GM19099 (cell line): ENCODE measurements around the gene TAF4.

Experiments
- POLR2A ChIP-seq: IDR thresholded peaks from 3 replicates; pipeline ENCODE4 v1.6.1; 2011; ENCODE audit warnings: low read depth; ENCODE audit not compliant: insufficient read length; ENCODE audit errors: extremely low read depth

The TAF4 gene

GRCh38 chr20:61965606-61966491 lies 99.8 kb downstream of the TAF4 start:
- no peak for TF ChIP-seq POLR2A

GRCh38 chr20:61964675-61965605 lies 100.7 kb downstream of the TAF4 start:
- TF ChIP-seq POLR2A: no peak

- TF ChIP-seq POLR2A: no peak
These were observed 101.6 kb downstream of the TAF4 start for GRCh38 chr20:61963885-61964674.

GRCh38 chr20:61963149-61963548 lies 102.5 kb downstream of the TAF4 start:
- TF ChIP-seq POLR2A: no peak

GRCh38 chr20:61960836-61961235 lies 104.8 kb downstream of the TAF4 start:
- no peak for TF ChIP-seq POLR2A

GRCh38 chr20:61958773-61959700 lies 106.6 kb downstream of the TAF4 start:
- no peak for TF ChIP-seq POLR2A

GRCh38 chr20:61957961-61958715 lies 107.5 kb downstream of the TAF4 start:
- no peak for TF ChIP-seq POLR2A

GRCh38 chr20:61956396-61957342 lies 109.0 kb downstream of the TAF4 start:
- no peak for TF ChIP-seq POLR2A

GRCh38 chr20:61955668-61956395 lies 109.8 kb downstream of the TAF4 start:
- TF ChIP-seq POLR2A: no peak

- TF ChIP-seq POLR2A: no peak
These were observed 111.2 kb downstream of the TAF4 start for GRCh38 chr20:61954276-61955021.
